Panc1 (cell line): ENCODE data around the gene CD274. TPM values are rescaled to one million over a fixed set of nuclear protein-coding genes. Genes with fewer than 3 reads are reported as not detected.

Source experiments
- ATAC-seq: fragments of 200-7000 bp; cut with Tn5 transposase; 2 replicates; pipeline ENCODE4 v1.9.1; 2020; ENCODE audit warnings: mild to moderate bottlenecking, moderate library complexity
- BruUV-seq: library from RNA; stranded (reverse); fragments of 400-500 nt; replicated peaks from 2 replicates; lab custom pipeline; 2021; lab: Mats Ljungman, UMichigan
- CTCF ChIA-PET: fragments of 300-600 bp; sonication (Branson Sonifier 250); formaldehyde crosslinking; loops from one replicate; lab custom pipeline; 2022; ENCODE audit warnings: antibody characterized with exemption; lab: Charles Lee
- POLR2A ChIA-PET: fragments of 300-600 bp; sonication (Branson Sonifier 250); formaldehyde crosslinking; loops from one replicate; lab custom pipeline; 2022; ENCODE audit warnings: antibody characterized with exemption; lab: Charles Lee
- DNase-seq: peaks from one replicate; pipeline ENCODE4 v3.0.0-alpha.2; 2010; ENCODE audit warnings: low read depth, low spot score
- H3K27ac ChIP-seq: 2 replicates; pipeline ENCODE4 v1.5.1; 2011; ENCODE audit warnings: mild to moderate bottlenecking, low read length, inconsistent platforms
- H3K27me3 ChIP-seq: fragments of 200-500 bp; sonication (Bioruptor generic); 2 replicates; pipeline ENCODE4 v1.6.0; 2014; ENCODE audit warnings: low read length, inconsistent platforms; ENCODE audit not compliant: control insufficient read depth, insufficient read depth
- H3K36me3 ChIP-seq: fragments of 200-500 bp; sonication (Bioruptor generic); 2 replicates; pipeline ENCODE4 v1.5.1; 2014; ENCODE audit warnings: inconsistent platforms, mild to moderate bottlenecking, low read length, moderate library complexity; ENCODE audit not compliant: control insufficient read depth, insufficient read depth
- H3K4me1 ChIP-seq: 2 replicates; pipeline ENCODE4 v1.5.1; 2011; ENCODE audit warnings: inconsistent platforms, mild to moderate bottlenecking, low read length, moderate library complexity; ENCODE audit not compliant: control insufficient read depth, insufficient read depth
- H3K4me3 ChIP-seq, 2 experiments: 2 replicates each; pipeline ENCODE4 v1.5.1; 2011 to 2012; ENCODE audit warnings: low read depth in 2 of 2, low read length in 2 of 2, mild to moderate bottlenecking in 2 of 2, inconsistent platforms in 1 of 2, moderate library complexity in 1 of 2
- H3K9me3 ChIP-seq: fragments of 200-500 bp; sonication (Bioruptor generic); 2 replicates; pipeline ENCODE4 v1.5.1; 2014; ENCODE audit warnings: low read depth, mild to moderate bottlenecking, inconsistent platforms, low read length, moderate library complexity; ENCODE audit not compliant: control insufficient read depth, insufficient read depth
- CTCF ChIP-seq: fragments of 450-650 bp; IDR thresholded peaks from 2 replicates; pipeline ENCODE4 v1.5.1; 2017; ENCODE audit warnings: mild to moderate bottlenecking
- POLR2AphosphoS5 ChIP-seq: IDR thresholded peaks from 2 replicates; pipeline ENCODE4 v1.6.1; 2012; ENCODE audit warnings: mild to moderate bottlenecking, low read depth, low read length, moderate library complexity
- REST ChIP-seq, 2 experiments: IDR thresholded peaks; 2 replicates each; pipeline ENCODE4 v1.6.1; 2011 to 2012; ENCODE audit warnings: low read depth in 2 of 2, control low read depth in 1 of 2, low read length in 1 of 2, mild to moderate bottlenecking in 1 of 2, moderate library complexity in 1 of 2; ENCODE audit not compliant: insufficient read depth in 1 of 2
- SIN3A ChIP-seq: IDR thresholded peaks from 2 replicates; pipeline ENCODE4 v1.6.1; 2012; ENCODE audit warnings: low read depth, mild to moderate bottlenecking, low read length, moderate library complexity, borderline replicate concordance; ENCODE audit not compliant: insufficient read depth
- TCF7L2 ChIP-seq: IDR thresholded peaks from 2 replicates; pipeline ENCODE4 v1.6.1; 2011; ENCODE audit warnings: mild to moderate bottlenecking, low read depth, low read length, inconsistent platforms
- in situ Hi-C: cut with HindIII; loops from 2 replicates; pipeline ENCODE4 v1.10.0; 2016; ENCODE audit warnings: low sequenced_read_pairs, low pct_unique_long_range_greater_than_20kb
- intact Hi-C: fragments of 100-400 bp; cut with micrococcal nuclease; formaldehyde crosslinking; loops from one replicate; pipeline ENCODE4 v1.10.0; 2022; ENCODE audit not compliant: unreplicated experiment
- total RNA-seq: library from RNA; stranded (reverse); gene quantifications from one replicate; pipeline ENCODE4 v1.2.1, GENCODE V29; 2021; ENCODE audit not compliant: unreplicated experiment

CD274 gene
- total RNA-seq, 1 experiment from 2014 or later: 0.21 TPM

- ATAC-seq: no peak
Observed at GRCh38 chr9:5516453-5517220, 66.3 kb downstream of the CD274 start.

More at GRCh38 chr9:5516453-5517220, 66.3 kb downstream of the CD274 start:
- Histone ChIP-seq H3K4me1 (no peaks in the 10 kb centered on the region), H3K27me3 (no peaks in the 10 kb centered on the region), H3K36me3 (no peaks in the 10 kb centered on the region), H3K27ac (no peak overlapping the region), H3K9me3 (no peaks in the 10 kb centered on the region), H3K4me3 (no peak overlapping the region)
- CTCF ChIA-PET: no interaction called here
- POLR2A ChIA-PET: no interaction called here
- BruUV-seq: no TSS peak
- DNase-seq: no peak
- no peak for TF ChIP-seq CTCF
- no peak for TF ChIP-seq REST (IDR thresholded peaks at IDR 0.05; ENCODE audit: insufficient read depth in 1 of 2, low read depth in 2 of 2, low read length in 1 of 2)
- TF ChIP-seq POLR2AphosphoS5: no peak
- no peak for TF ChIP-seq SIN3A
- no peak for TF ChIP-seq TCF7L2
- intact Hi-C loops: no loop called here
- in situ Hi-C loops: no loop called here
